Muscle of back (tissue), 13 donors: ENCODE results near the gene SELL. TPM values are rescaled to one million over a fixed set of nuclear protein-coding genes. Genes with fewer than 3 reads are reported as not detected.
"Not testable (repeated sequence)": the region's sequence is repeated elsewhere in the genome, so short reads cannot be mapped to it uniquely, and the experiment has no call there.

Source experiments
- DNase-seq, 3 donors: peaks; one replicate each; pipeline versions ENCODE4 v3.0.0 to v3.0.0-alpha.2; 2013
- long read RNA-seq, 9 donors: transcript quantifications; one replicate each; lab custom pipeline, GENCODE V29; 2026
- polyA plus RNA-seq, 10 donors: library from polyadenylated mRNA; unstranded; fragments of 120-200 nt; gene quantifications; one replicate each; pipeline ENCODE4 v1.2.1, GENCODE V29; 2013; ENCODE audit not compliant: insufficient read length in 10 of 10

SELL gene
- 10 to 100 TPM in 1 of 10 donors, 1 to 10 TPM in 9; 1.0 to 17.6 (median 3.2) TPM for polyA plus RNA-seq
- long read RNA-seq, donor 1: 0 reads
- long read RNA-seq, donor 2: 0 reads
- long read RNA-seq, donor 3: 0 reads
- long read RNA-seq, donor 4: 0 reads
- long read RNA-seq, donor 5: 0 reads
- long read RNA-seq, donor 6, partial matches to known transcripts: 0 of 1 reads
- long read RNA-seq, donor 6, other reads (novel, unspliced or antisense): 0 of 1 reads
- long read RNA-seq, donor 7: 0 reads
- long read RNA-seq, donor 8: 0 reads
- long read RNA-seq, donor 9: 0 reads

DNA sequence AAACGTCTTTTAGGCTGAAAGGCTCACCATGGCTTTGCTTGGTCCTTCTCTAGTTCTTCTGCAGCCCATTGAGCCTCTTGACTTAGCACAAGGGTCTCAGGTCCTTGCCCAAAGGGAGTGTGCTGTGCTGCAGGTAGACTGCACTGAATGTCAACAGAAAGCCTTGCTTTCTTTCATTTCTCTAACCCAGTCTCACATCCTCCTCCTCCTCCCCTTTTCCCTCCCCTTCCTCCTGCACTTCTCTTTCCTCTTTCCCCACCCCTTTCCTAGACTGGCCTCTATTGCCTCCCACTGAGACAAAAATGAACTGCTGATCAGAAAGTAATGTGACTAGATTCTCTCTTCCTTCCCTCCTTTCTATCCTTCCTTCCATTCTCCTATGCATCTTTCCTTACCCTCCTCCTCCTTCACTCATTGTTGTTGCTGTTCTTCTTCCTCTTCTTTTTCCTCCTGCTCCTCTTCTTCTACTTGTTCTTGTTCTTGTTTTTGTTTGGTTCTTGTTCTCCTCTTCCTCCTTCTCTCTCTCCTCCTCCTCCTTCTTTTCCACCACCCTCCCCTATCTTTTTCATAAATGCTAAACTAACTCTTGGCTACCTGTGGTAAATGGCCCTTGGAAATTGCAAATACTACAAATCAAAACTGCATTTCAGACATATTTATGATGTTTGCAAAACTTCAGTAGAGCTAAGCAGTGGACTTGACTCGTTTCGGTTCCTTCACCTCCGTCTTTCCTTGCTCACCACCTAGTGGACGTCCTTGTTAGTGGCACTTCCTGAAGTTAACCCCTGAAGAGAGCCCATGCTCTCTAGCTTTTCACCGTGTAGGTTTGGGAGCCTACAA lies at the start of gene SELL:
TSS of gene SELL (minus strand) at position 152 of the 840 bp plus-strand sequence. CDS start at position 30, 122 bp downstream.
- DNase-seq: peak; percentile 39 to 68 (median 52)

DNA sequence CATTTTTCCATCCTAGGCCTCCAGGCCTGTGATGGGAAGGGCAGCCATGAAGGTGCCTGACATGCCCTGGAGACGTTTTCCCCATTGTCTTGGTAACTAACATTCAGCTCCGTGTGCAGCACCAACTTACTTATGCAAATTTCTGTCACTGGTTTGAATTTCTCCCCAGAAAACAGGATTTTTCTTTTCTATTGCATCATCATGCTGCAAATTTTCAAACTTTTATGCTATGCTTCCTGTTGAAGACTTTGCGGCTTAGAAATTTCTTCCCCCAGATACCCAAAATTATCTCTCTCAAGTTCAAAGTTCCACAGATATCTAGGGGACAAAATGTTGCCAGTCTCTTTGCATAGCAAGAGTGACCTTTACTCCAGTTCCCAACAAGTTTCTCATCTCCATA lies 47.6 kb upstream of the SELL start:
- no peak for DNase-seq

DNA sequence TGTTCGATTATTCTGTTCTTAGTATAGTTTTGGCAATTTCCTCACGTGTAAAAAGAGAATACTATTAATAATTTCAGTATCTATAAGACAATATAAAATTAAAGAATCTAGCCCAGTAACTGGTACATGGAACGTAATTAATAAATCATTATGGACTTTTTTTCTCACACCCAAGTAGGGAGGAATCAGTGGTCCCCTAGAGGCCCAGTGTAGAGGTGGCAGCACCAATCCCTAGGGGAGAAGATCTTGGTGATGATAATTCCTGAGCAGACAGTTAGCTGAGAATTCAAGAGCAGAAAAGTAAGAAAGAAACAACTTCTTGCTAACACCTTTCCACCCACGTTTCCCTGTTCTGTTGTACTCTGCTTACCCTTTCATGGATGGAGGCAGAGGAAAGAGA lies 42.1 kb upstream of the SELL start:
- DNase-seq: no peak

GRCh38 chr1:169750041-169750440 lies 38.6 kb upstream of the SELL start:
- no peak for DNase-seq

GRCh38 chr1:169746550-169746949 lies 35.1 kb upstream of the SELL start:
- no peak for DNase-seq

DNA sequence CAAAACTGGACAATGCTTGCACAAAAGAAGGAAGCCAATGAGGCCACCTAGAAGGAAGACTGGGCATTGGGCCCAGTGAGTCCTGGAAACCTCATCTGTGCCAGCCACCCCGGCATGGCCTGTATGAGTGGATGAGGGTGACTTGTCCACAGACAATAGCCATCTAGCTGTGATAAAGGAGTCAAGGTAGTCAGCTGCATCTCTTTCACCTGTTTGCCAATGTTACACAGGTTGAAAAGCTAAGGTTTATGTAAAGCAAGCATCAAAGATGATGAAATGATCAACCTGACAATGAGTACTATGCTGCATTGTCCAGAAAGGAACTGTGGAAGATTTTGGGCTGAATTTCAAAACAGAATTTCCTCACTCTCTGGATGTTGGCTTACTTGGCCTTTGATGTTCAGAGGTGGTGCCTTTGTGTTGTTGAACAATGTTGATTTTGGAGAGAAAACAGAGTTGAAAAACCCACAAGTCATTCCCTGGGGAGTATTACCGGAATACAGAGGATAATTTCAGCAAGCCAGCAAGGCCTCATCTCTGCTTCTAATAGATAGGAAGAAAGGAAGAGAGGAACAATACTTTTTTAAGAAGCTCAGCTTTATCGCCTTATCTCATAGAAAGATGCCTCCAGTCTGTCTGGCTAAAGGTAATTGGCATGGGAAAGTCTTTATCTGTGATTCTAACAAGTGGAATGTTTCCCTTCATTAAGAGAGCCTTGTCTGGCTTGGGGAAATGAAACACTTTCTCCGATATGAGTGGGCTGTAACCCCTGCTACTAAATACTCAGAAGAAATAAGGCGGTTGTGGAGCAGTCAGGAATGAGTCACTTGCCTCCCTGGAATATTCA lies 33.8 kb upstream of the SELL start:
- peak in 1 of 3 donors; percentile 1 for DNase-seq

- DNase-seq: peak in 2 of 3 donors; percentile 6 to 45
Measured at GRCh38 chr1:169741666-169742394, 30.4 kb upstream of the SELL start.

DNA sequence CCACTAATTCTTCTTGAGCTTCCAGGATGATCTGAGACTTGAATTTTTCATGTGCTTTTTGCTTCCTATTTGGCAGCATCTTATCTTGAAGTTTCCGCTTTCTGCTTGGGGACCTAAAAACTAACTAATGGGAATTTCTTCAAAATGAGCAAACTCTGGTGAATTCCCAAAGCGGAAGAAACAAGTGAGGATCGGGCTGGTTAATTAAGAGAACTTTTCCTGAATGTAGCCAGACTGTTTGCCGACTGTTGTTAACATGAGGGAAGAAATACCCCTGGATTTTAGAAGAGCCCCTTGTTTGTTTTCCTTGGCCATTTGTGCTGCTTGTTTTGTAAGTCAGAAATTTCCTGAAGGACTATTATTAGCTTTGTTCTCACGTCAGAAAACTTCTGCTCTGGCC lies 28.6 kb upstream of the SELL start:
- peak in 2 of 3 donors; percentile 1 to 22 for DNase-seq

DNA sequence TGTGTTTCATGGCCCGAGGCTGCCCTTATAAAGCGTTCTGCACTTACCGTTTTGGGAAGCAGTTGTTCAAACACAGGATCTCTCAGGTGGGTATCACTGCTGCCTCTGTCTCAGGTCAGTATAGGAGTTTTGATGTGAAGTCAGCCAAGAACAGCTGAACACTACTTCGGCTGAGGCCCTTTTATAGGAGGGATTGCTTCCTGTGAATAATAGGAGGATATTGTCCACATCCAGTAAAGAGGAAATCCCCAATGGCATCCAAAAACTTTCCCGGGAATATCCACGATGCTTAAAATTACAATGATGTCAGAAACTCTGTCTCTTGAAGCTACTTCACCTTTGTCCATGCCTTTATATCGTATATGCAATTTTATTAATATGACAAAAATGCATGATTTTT lies 22.5 kb upstream of the SELL start, which contains the start of gene SELE:
TSS of gene SELE (minus strand) at position 156 of the 400 bp plus-strand sequence. CDS start 467 bp downstream, outside the sequence.
- no peak for DNase-seq

- DNase-seq: no peak
Measured at GRCh38 chr1:169731446-169731845, 20.0 kb upstream of the SELL start.

DNA sequence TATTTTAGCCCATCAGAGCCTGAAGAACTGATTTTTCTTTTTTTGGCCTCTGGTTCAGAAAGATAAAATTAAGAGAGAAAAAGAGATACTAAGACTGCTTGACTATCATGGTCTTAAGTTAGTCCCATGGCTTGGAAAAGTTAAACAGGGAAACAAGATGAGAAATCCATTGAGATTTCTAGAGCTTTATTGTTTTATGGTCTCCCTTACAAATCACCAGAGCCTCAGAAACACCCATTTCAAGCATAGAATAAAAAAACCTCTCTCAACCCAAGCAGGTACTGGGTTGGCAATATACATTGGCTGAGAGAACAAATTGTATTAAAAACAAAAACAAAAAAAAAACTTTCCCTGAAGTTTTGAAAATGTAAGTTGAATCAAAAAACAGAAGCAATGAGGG lies 18.6 kb upstream of the SELL start:
- no peak for DNase-seq

DNA sequence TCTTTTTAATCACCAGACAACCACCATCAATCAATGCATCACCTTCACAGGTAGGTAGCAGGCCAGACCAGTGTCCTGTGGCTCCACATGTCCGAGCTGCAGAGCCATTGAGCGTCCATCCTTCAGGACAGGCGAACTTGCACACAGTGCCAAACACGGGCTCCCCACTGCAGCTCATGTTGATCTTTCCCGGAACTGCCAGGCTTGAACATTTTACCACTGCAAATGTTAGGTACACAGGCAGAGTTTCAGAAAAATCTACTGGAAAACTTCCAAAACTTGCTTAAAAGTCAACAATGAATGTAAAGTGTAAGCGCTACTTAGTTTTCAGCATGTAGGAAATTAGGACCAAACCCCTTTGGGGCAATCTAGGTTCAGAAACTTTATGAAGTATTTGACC lies 15.9 kb upstream of the SELL start:
- DNase-seq: no peak

DNA sequence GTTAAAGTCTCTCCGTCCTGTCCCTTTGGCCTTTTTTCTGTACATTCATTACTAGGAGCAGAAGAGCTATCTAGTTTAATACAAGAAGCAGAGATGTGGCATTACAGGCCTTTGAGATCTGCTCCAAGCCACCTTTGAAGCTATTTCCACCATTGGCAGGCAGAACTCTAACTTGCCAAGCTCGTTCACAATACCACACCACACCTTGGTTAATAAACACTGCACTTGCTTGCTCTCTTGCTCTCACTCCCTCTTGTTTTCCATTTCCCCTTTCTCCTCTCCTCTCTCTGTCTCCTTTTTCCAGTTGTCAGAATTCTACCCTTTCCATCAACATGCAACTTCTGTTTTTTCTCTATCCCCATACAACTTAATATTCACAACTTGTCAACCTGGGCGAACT lies 15.4 kb upstream of the SELL start:
- no peak for DNase-seq

GRCh38 chr1:169725930-169726329 lies 14.5 kb upstream of the SELL start:
- DNase-seq: no peak

GRCh38 chr1:169724168-169724567 lies 12.7 kb upstream of the SELL start:
- DNase-seq: no peak

DNA sequence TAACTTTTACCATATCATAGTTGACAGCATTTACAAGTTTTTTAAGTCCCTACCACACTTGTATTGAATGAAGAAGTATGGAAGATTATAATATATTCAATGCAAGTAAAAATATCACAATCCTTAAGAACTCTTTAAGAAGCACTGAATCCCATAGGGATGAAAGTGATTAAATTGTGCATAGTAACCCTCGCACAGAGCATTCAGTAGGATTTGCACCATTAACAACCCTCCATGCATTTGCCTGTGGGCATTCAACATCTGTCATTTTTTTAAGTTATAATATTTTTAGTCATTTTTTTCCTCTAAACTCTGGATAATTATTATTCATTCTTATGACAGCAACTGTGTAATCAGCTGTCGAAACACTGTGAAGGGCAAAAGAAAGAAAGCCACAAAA lies 12.3 kb upstream of the SELL start:
- no peak for DNase-seq

DNA sequence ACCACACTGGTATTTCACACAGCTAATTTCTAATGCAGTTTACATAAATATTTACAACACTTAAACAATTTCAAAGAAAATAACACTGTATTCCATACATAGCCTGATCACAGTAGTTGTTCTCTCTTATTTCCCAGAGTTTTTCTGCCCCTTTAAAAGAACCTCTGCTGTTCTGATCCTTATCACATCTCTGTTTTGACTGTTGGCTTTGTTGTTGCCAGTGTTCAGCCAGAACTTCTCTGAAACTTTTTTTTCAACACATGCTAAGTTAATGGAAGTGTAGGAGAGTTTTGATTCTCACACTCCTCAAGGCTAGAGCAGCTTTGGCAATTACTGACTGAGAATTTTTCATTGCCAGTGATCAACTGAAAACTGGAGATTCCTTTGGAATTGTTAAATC lies 11.4 kb upstream of the SELL start:
- DNase-seq: no peak

- DNase-seq: not testable (repeated sequence)
Measured at GRCh38 chr1:169715100-169715499, 3.7 kb upstream of the SELL start.

DNA sequence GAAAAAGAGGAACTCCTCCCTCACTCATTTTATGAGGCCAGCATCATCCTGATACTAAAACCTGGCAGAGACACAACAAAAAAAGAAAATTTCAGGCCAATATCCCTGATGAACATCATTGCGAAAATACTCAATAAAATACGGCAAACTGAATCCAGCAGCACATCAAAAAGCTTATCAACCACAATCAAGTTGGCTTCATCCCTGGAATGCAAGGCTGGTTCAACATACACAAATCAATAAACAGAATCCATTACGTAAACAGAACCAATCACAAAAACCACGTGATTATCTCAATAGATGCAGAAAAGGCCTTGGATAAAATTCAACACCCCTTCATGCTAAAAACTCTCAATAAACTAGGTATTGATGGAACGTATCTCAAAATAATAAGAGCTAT lies 1.7 kb upstream of the SELL start:
- DNase-seq: not testable (repeated sequence)

DNA sequence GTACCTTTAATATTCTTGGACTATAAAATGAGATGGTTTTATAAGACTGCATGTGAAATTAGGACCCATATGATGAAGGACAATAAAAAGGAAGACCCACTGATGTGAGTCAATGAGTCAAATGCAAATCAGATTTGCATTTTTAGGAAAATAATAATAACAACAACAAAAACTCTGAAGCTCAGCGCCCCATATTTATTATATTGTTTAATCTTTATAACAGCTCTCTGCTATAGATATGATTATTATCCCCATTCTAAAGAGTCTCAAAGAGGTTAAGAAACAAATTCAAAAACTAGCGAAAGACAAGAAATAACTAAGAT lies 850 bp upstream of the SELL start:
- no peak for DNase-seq

DNA sequence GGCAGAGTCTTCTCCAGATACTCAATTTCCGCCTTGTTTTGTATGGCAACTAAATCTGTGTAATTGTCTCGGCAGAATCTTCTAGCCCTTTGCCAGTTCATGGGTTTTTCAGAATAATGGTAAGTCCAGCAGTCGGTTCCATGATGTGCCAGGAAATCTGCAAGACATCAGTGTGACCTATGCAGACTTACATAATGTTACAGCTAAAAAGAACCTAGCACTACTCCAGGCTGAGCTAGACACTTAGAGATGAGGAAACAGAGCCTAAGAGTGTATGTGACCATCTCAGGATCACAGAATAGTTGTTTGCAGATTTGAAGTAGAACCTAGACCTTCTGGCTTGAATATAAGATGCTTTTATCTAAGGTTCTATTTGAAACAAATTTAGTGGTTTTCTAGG lies 2.8 kb downstream of the SELL start:
- no peak for DNase-seq
